CD4-positive, alpha-beta T cell treated with Interleukin-4 for 4 hours (primary cell): ENCODE measurements around the gene BLOC1S5.
"Not testable (repeated sequence)": the region's sequence is repeated elsewhere in the genome, so short reads cannot be mapped to it uniquely, and the experiment has no call there.

Experiments used
- DNase-seq: peaks from one replicate; pipeline ENCODE4 v3.0.0-alpha.2; 2020

The BLOC1S5 gene

DNA sequence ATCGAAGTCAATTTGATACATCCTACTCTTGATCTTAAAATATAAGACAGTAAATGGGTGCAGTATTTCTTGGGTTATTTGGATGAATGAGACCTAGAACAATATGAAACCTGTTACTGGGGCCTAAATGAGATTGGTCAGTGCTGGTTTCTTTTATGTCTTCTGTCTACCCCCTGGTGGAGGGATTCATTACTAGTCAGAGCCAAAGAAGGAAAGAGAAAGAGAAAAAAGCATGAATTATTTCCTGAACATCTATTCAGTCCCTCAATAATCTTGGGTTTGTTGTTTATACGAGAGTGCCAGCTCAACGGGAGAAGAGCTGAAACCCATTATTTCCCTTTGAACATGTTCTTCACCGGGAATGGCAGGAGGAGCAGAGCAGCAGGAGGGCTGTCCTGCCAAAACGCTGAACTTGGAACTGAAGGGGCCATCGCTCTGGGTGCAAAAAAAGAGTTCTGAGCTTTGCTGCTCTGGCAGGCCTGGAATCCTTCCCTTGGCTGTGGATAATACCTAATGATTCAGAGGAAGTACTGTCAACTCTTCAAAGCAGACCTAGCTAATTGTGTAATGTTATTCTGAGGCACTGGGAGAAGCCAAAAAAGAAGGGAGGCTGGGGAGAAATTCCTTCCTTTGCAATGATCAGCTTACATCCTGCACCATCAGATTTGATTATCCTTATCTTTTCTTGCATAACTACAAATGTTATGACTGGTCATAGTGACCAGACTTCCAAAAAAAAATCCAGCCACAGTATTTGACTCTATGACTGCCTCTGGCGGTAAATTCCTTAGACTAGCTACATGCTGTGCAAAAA, 72.0 kb downstream of the BLOC1S5 start:
- no peak for DNase-seq

DNA sequence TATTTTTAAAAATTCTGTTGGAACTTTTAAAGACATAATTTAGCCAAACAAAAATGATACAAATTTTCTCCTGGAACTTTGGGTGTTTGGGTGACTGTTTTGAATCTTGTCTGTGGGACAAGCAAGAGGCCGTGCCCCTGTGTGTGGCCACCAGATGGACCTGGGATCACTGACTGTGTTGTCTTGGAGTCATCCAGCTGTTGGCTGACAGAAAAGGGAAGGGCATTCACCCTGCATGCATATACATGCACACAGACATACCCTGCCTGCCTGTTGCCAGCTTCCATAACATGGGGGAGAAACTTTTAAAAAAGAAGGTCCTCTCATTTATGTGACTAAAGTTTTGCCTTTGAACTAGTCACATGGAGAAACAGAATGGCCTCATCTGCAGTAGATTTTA, 72.7 kb downstream of the BLOC1S5 start:
- DNase-seq = no peak

DNA sequence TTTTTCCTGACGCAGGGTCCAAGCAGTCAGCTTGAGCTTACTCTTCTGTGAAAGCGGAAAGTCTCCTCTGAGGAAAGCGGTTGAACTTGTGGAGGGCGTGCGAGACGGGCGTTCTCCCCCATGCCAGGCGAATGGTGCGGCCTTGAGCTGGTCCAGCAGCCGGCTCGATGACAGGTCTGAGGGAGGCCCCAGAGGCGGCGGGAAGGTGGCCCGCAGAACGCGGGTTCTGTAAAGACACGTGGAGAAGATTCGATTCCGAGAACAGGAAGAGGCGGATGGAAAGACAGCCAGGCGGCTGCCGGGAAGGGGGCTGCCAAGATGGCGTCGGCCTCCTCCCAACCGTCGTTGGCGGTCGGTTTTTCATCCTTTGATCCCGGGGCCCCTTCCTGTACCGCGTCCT, 78.0 kb downstream of the BLOC1S5 start:
- no peak for DNase-seq

DNA sequence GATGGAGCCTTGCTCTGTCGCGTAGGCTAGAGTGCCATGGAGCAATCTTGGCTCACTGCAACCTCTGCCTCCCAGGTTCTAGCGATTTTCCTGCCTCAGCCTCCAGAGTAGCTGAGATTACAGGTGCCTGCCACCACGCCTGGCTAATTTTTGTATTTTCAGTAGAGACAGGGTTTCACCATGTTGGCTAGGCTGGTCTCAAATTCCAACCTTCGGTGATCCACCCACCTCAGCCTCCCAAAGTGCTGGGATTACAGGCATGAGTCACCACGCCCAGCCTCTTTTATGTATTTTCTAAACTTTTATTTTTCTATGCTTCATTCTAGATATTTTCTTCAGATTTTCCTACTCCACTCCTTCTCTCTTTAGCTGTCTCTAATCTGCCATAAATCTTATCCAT, 80.2 kb downstream of the BLOC1S5 start:
- not testable (repeated sequence) for DNase-seq

DNA sequence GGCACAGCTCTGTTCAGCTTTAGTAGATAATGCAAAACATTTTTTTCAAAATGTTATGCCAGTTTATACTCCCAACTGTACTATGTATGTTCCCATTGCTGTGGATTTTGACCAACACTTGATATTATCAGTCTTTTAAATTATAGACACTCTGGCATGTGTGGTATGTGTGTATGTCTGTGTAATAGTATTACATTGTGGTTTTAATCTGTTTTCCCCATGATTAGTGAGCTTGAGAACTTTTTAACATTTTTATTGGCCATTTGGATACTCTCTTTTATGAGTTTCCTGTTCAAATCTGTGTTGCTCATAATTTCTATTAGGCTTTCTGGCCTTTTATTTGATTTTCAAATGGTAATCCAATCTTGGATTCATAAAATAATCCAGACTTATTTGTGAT, 84.4 kb downstream of the BLOC1S5 start:
- no peak for DNase-seq

DNA sequence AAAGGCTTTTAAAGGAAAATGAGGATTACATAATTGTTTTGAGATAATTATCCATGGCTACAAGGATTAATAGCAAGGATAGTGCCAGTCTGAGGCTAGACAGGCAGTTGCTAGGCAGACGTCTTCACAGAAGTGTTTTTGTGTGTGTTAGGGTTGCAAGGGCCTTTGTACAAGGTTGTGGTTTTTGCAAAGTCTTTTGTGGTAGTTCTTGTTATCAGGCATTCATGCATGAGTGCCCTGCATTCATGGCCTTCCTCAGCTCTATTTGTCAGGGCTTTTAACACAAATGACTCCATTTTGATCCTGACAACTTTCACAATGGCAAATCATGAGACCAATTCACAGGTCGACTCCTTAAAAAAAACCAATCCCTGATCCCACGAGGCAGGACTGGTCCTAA, 85.5 kb downstream of the BLOC1S5 start:
- no peak for DNase-seq

DNA sequence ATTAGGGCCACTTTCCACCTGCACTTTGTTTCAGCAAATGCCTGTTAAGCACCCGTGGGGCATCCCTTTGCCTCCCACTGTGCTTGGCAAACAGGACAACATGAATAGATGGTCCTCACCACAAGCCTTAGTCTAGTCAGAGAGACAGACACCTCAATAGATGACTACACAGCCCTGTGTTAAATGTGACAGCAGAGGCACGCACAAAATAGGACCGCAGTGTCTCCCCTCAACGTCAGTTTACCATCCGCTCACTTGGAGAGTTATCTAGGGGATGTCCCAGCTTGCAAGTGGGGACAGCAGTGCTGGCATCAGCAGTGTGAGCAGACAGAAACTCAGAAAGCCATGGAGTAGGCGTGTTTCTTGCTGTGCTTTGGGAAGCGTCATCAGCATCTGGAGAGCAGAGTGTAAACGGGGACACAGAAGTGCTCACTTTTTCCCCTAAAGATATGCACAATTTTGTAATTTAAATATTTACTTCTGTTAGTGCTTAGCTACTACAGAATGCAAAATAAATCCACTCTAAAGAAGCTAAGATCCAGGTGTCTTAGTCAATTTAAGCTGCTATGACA, 87.6 kb downstream of the BLOC1S5 start:
- DNase-seq = no peak

DNA sequence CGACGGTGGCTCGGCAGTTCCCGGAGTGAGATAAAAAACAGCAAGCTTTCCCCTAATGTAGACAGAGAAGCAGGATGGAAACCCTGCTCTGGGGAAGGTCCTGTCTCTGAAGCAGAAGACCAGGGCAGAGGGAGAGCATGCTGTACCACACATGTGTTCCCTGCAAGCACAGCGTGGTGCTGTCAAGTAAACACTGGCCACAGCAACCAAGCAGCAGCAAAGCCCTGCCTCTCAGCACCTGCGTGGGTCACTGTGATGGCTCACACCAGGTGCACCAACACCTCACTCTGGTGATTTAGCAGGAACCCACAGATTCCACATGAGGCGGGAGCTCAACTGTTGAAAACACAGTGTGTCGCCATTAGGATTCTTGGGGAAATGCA, 88.4 kb downstream of the BLOC1S5 start:
- no peak for DNase-seq

DNA sequence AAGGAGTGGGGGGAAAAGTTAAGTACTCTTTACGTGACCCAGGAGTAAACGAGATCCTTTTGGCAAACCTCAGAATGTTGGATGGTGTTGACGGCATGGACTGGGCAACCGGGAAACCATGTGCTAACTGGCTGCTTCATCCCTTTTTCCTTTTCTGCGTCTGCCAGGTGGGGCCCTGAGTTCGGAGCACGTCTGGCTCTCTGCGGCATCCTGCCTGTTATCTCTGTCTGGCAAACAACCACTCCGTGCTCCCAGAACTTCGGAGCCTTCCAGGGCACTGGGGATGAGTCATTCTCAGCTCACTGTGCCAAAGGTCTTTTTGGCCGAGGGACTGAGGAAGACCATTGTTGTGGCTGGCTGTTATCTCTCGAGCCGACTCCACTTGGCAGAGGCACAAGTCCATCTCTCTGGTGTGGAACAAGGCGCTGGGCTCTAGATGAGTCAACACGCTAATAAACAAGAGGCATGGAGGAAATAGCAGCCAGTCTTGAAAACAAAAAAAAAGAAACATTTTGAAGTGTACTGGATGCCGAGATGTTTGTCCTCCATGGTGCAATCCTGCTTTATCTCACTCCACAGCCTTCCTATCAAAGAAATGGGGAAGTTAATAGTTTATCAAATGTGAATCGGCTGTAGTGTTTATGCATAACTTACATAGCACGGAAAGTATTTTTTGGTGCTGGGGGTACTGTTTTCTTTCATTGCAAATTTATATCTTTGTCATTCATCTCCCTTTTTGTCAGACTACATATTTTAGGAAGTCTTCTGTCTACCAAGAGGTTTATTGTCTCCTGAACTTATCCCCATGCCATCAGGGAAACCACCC, 89.0 kb downstream of the BLOC1S5 start:
- no peak for DNase-seq

DNA sequence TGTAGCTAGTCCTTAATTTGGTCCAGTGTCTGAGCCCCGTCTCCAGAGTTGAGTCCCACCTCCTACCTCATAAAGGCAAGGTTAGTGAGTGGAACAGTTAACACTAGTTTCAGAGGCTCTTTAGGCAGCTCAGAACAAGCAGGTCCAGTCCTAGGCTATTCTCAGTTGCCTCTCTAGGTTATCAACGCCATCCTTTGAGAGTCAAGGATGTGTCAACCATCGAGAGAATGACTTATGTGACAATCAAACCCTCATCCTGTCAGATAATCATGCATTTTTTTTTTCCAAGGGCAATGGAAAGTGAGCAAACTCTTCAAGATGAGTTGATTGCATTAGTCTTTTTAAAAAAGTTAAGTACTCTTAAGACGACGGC, 89.6 kb downstream of the BLOC1S5 start:
- DNase-seq = no peak

DNA sequence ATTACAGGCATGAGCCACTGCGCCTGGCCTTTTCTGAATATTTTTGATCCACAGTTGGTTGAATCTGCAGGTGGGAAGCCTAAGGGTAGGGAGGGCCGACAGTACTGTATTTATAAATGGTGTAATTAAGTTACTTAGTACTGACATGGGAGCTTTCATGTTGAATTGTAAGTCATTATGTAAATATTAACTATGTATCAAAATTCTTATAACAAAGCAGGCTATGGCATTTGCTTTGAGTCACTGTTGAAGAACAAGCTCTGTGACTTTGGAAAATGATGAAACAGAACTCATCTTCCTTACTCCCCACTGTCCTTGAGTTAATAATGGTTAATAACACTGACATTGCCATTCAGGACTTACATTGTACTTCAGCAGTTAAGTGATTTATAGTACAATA, 90.6 kb downstream of the BLOC1S5 start:
- DNase-seq = no peak

DNA sequence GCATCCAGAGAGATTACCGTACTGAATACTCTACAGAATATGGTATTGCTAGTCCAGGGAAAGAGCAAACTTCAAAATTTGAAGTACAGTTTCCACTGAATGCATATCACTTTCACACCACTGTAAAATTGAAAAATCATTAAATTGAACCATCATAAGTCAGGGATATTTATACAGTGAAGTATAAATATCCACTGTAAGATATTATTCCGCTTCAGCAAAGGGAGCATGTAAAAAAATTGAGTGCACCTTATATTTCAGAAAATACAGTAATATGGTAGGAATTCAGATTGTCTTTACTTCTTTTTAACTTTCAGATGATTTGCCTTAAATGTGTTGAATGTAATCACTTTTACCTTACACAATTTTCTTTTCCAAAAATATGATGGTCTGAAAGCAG, 92.7 kb downstream of the BLOC1S5 start:
- no peak for DNase-seq

DNA sequence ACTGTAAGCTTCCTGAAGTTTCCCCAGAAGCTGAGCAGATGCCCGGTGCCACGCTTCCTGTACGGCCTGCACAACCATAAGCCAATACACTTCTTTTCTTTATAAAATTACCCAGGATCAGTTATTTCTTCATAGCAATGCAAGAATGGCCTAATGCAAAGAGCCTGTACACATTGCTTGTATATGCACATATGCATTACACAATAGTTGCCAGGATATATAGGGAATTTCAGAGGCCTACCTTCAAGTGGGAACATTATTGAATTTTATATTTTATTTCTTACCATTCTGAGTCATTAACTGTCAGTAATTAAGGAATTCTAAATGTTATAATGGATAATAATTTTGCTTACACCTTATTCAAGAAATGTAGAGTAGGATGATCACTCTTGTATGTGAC, 93.6 kb downstream of the BLOC1S5 start:
- no peak for DNase-seq
